ENCODE results near the gene USP46.

DNA sequence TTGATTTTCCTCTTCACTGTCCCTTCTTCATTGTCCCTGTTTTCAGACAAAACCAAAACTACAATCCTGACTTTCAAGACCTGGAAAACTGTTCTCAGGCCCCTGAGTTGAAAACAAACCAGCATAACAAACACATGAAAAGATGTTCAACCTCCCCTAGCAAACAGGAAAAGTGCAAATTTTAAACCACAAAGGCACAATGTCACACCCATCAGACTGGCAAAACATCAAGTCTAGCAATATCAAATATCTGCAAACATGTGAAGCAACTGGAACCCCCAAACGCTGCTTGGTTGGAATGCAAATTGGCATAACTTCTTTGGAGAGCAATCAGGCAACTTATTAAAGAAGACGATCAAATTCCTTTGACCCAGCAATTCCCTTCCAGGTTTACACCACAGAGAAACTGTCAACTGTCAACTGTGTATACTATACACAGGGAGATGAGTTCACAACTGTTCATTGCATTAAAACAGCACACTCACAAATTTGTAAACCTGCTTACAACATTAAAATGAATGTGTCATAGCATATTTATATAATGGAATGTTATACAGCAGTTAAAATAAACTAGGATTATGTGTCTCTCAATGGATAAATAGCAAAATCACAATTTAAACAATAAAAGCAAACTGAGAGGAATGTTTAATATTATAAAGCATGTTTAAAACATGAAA, 7.0 kb downstream of the USP46 start:
- TF ChIP-seq, protein P1, sequence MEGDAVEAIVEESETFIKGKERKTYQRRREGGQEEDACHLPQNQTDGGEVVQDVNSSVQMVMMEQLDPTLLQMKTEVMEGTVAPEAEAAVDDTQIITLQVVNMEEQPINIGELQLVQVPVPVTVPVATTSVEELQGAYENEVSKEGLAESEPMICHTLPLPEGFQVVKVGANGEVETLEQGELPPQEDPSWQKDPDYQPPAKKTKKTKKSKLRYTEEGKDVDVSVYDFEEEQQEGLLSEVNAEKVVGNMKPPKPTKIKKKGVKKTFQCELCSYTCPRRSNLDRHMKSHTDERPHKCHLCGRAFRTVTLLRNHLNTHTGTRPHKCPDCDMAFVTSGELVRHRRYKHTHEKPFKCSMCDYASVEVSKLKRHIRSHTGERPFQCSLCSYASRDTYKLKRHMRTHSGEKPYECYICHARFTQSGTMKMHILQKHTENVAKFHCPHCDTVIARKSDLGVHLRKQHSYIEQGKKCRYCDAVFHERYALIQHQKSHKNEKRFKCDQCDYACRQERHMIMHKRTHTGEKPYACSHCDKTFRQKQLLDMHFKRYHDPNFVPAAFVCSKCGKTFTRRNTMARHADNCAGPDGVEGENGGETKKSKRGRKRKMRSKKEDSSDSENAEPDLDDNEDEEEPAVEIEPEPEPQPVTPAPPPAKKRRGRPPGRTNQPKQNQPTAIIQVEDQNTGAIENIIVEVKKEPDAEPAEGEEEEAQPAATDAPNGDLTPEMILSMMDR (conservative IDR thresholded peaks at IDR 0.05; ENCODE audit: low read length) = no peak
- no peak for TF ChIP-seq EZH2phosphoT487 (IDR thresholded peaks at IDR 0.05; ENCODE audit: borderline replicate concordance)
